ENCODE results near the gene AFG1L. TPM values are rescaled to one million over a fixed set of nuclear protein-coding genes. Genes with fewer than 3 reads are reported as not detected.

The AFG1L gene
- total and polyA plus RNA-seq, 2 experiments from 2014 or later = 4.1 to 8.7 TPM

- Histone ChIP-seq H3K9me2 (ENCODE audit: insufficient read depth) (no peaks in the 10 kb centered on the region), H3K79me2 (replicated peaks; ENCODE audit: insufficient read depth) (no peaks in the 10 kb centered on the region), H4K20me1 (replicated peaks; ENCODE audit: insufficient read depth) (no peaks in the 10 kb centered on the region), H3F3A (replicated peaks; ENCODE audit: low read depth) (no peaks in the 10 kb centered on the region), H3K27me3 (ENCODE audit: insufficient read depth) (no peaks in the 10 kb centered on the region), H3K4me2 (no peak overlapping the region), H3K4me1 (ENCODE audit: insufficient read depth) (no peaks in the 10 kb centered on the region), H2AFZ (no peak overlapping the region), H3K36me3 (ENCODE audit: insufficient read depth) (no peaks in the 10 kb centered on the region), H3K27ac (ENCODE audit: low read depth) (no peak overlapping the region), H3K4me3 (no peak overlapping the region)
- Mint-ChIP-seq H3K4me3 (no peak overlapping the region), H3K36me3 (ENCODE audit: low read depth) (no peaks in the 10 kb centered on the region), H3K27me3 (ENCODE audit: insufficient read depth, low read depth, poor library complexity) (no peaks in the 10 kb centered on the region), H3K27ac (no peak overlapping the region), H3K4me1 (no peaks in the 10 kb centered on the region), H3K9me3 (no peaks in the 10 kb centered on the region)
- ATAC-seq (no peak), DNase-seq (ENCODE audit: low spot score) (no peak)
- TF ChIP-seq EZH2 (IDR thresholded peaks at IDR 0.05; ENCODE audit: low read depth, unreplicated experiment) (no peak), ZNF114 (CRISPR knock-in tag; IDR thresholded peaks at IDR 0.05) (no peak), ZNF462 (CRISPR knock-in tag; IDR thresholded peaks at IDR 0.05) (no peak), REST (IDR thresholded peaks at IDR 0.05; ENCODE audit: unreplicated experiment) (no peak), POLR2AphosphoS5 (IDR thresholded peaks at IDR 0.05; ENCODE audit: low read depth) (no peak), CTCF (conservative IDR thresholded peaks at IDR 0.05; ENCODE audit: low read depth in 2 of 2) (no peak), CREB1 (CRISPR knock-in tag; IDR thresholded peaks at IDR 0.05; ENCODE audit: low read depth) (no peak), EZH2phosphoT487 (IDR thresholded peaks at IDR 0.05; ENCODE audit: unreplicated experiment) (no peak)
Measured at GRCh38 chr6:108353853-108354252, 59.0 kb downstream of the AFG1L start.

Data from GM23338 (cell line).